Progenitor cell of endocrine pancreas (in vitro differentiated cells): ENCODE results near the gene DNAH9. TPM values are rescaled to one million over a fixed set of nuclear protein-coding genes. Genes with fewer than 3 reads are reported as not detected.

Experiments
- DNase-seq: peaks from one replicate; pipeline ENCODE4 v3.0.0; 2021; ENCODE audit warnings: low spot score; ENCODE audit not compliant: unreplicated experiment
- H3K27ac Mint-ChIP-seq: 2 replicates; pipeline ENCODE4 v1.8.0; 2021; ENCODE audit warnings: mild to moderate bottlenecking, moderate library complexity, mixed read lengths
- H3K27me3 Mint-ChIP-seq: 2 replicates; pipeline ENCODE4 v1.8.0; 2021; ENCODE audit warnings: mixed read lengths
- H3K36me3 Mint-ChIP-seq: 2 replicates; pipeline ENCODE4 v1.8.0; 2022; ENCODE audit warnings: mixed read lengths; ENCODE audit not compliant: insufficient read depth
- H3K4me1 Mint-ChIP-seq: 2 replicates; pipeline ENCODE4 v1.8.0; 2021; ENCODE audit warnings: low read depth, mixed read lengths
- H3K4me3 Mint-ChIP-seq: 2 replicates; pipeline ENCODE4 v1.8.0; 2021; ENCODE audit warnings: low read depth, mild to moderate bottlenecking, moderate library complexity, mixed read lengths
- H3K9me3 Mint-ChIP-seq: 2 replicates; pipeline ENCODE4 v1.8.0; 2021; ENCODE audit warnings: low read depth, mixed read lengths
- CTCF ChIP-seq: fragments of 200-600 bp; sonication (generic); IDR thresholded peaks from one replicate; pipeline ENCODE4 v1.5.0; 2021; ENCODE audit warnings: antibody characterized with exemption, mild to moderate bottlenecking; ENCODE audit not compliant: unreplicated experiment
- total RNA-seq: library from RNA; stranded (reverse); gene quantifications from 2 replicates; pipeline ENCODE4 v1.2.1, GENCODE V29; 2021

The DNAH9 gene
- total RNA-seq, 1 donor from 2014 or later: 1.5 TPM

GRCh38 chr17:11640463-11640814, 42.2 kb downstream of the DNAH9 start:
- Mint-ChIP-seq H3K4me1 (no peaks in the 10 kb centered on the region), H3K4me3 (no peak overlapping the region), H3K36me3 (no peaks in the 10 kb centered on the region), H3K9me3 (no peaks in the 10 kb centered on the region), H3K27me3 (peaks cover 9% of the 10 kb centered on the region), H3K27ac (no peak overlapping the region)
- DNase-seq: no peak
- TF ChIP-seq CTCF: no peak

DNA sequence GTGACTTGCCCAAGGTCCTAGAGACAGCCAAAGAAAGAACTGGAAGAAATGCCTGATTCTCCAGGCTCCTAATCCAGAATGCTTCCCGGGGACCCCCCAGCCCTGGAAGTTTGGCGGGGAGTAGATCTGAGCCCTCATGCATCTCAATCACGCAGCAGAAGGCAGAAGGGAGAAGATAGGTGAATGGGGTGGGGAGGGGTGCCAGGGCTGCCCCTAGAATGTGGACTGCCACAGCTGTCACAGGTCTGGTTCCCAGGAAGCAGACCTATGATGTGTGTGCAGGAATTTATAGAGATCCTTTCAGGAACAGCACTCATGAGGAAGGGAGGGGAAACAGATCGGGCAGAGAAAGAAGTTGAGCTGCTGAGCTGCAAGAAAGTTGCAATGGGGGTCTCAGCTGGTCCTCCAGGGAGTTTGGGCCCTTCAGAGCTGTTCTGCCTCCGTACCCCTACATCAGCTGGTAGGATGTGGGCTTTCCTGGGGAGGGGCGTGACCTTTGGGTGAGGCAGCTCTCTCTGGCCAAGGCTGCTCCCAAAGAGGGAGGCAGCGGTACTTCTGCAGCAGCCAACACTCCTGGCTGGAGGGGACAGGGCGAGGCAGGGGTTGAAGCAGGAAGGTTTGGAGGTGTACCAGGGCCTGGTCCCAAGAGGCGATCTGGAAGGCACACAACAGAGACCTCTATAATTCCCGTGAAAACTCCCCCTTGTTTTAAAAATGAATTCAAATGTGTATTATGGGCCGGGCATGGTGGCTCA, 43.4 kb downstream of the DNAH9 start:
- Mint-ChIP-seq H3K27ac (no peak overlapping the region), H3K36me3 (no peaks in the 10 kb centered on the region), H3K4me3 (no peak overlapping the region), H3K4me1 (no peaks in the 10 kb centered on the region), H3K9me3 (no peaks in the 10 kb centered on the region), H3K27me3 (peaks cover 11% of the 10 kb centered on the region)
- no peak for DNase-seq
- TF ChIP-seq CTCF: no peak

GRCh38 chr17:11642655-11643054, 44.4 kb downstream of the DNAH9 start:
- Mint-ChIP-seq H3K9me3 (no peaks in the 10 kb centered on the region), H3K36me3 (no peaks in the 10 kb centered on the region), H3K27ac (no peak overlapping the region), H3K4me3 (no peak overlapping the region), H3K4me1 (no peaks in the 10 kb centered on the region), H3K27me3 (peaks cover 11% of the 10 kb centered on the region)
- TF ChIP-seq CTCF: no peak
- DNase-seq: no peak

DNA sequence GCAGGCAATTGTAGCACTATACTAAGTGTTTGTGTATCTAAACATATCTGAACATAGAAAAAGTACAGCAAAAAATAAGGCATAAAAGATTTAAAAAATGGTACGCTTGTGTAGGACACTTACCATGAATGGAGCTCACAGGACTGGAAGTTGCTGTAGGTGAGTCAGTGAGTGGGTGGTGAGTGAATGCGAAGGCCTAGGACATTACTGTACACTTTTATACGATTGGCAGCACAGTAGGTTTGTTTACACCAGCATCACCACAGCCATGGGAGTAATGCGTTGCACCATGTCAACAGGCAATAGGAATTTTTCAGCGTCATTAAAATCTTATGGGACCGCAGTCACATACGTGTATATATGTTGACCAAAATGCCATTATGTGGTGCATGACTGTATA, 45.6 kb downstream of the DNAH9 start:
- TF ChIP-seq CTCF: no peak
- Mint-ChIP-seq H3K27ac (no peak overlapping the region), H3K36me3 (no peaks in the 10 kb centered on the region), H3K4me3 (no peak overlapping the region), H3K4me1 (no peaks in the 10 kb centered on the region), H3K27me3 (peaks cover 11% of the 10 kb centered on the region), H3K9me3 (no peaks in the 10 kb centered on the region)
- DNase-seq: no peak

DNA sequence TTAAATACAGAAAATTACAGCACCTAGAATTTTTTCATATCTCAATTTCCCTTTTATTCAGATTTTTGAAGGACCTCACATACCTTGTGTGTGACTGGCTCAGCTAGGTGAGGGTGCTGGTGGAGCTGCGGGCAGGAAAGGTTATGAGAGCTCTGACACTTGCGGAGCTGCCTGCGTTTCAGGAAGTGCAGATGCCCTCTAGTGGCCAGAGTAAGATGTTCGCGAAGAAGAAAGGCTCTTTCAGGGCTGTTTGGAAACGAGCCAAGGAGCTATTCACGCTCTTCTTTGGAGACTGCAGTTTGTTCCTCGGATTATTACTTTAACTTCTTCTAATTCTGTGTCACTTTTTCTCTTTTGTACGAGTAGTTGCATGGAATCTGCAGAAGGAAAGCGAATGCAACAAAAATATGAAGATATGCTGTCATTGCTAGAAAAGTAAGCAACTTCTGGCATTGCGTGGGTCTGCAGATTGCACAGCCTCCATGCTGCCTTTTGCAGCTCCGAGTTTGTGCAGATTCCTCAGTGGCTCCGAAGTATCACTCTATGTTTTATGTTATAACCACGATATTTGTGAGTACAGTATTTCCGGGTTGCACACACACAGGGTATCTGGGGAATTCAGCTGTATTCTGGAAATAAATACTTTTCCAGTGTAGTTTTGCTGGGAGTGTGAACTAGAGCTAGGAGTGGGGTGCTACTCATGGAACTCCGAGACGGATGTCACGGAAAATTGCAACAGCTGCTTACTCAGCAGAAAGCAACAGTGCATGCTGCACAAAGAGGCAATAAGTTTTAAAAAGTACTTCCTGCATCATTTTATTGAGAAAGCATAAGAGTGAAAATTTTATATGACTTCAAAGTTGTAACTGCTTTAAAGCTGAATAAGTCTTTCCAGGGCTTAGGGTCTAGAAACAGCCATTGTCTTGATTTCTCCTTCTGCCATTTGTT, 46.3 kb downstream of the DNAH9 start:
- H3K4me3 Mint-ChIP-seq: no peak overlapping the region
- no peaks in the 10 kb centered on the region for H3K4me1 Mint-ChIP-seq
- no peaks in the 10 kb centered on the region for H3K9me3 Mint-ChIP-seq
- DNase-seq: peak; percentile 39
- H3K27ac Mint-ChIP-seq: no peak overlapping the region
- H3K27me3 Mint-ChIP-seq: peaks cover 11% of the 10 kb centered on the region
- peak; percentile 86 for TF ChIP-seq CTCF
- no peaks in the 10 kb centered on the region for H3K36me3 Mint-ChIP-seq
